ENCODE data around the gene QSOX2.

GRCh38 chr9:136292591-136293448 is 47.2 kb upstream of the QSOX2 start:
- TF ChIP-seq GATA2 (IDR thresholded peaks at IDR 0.05; ENCODE audit: low read depth, low read length) (no peak), GATA3 (IDR thresholded peaks at IDR 0.05; ENCODE audit: low read depth, low read length) (no peak)
